ENCODE measurements around the gene CDSN.

DNA sequence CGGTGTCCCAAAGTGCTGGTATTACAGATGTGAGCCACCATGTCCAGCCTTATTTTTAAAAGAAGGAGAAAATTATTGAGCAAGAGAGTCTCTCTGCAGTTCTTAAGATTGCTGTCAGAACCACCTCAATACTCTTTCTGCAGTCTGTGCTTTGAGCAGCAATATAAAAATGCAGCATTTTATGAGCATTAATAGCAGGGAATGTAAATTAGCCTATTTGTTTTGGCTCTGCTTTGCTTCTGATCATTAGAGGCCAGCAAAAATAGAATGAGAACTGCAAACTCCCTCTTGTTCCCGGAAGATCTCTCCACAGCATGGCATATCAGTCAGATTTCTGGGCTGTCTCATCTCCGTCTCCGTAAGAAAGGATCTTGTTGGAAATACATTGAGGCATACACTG lies 43.6 kb downstream of the CDSN start:
- TF ChIP-seq, protein P1, sequence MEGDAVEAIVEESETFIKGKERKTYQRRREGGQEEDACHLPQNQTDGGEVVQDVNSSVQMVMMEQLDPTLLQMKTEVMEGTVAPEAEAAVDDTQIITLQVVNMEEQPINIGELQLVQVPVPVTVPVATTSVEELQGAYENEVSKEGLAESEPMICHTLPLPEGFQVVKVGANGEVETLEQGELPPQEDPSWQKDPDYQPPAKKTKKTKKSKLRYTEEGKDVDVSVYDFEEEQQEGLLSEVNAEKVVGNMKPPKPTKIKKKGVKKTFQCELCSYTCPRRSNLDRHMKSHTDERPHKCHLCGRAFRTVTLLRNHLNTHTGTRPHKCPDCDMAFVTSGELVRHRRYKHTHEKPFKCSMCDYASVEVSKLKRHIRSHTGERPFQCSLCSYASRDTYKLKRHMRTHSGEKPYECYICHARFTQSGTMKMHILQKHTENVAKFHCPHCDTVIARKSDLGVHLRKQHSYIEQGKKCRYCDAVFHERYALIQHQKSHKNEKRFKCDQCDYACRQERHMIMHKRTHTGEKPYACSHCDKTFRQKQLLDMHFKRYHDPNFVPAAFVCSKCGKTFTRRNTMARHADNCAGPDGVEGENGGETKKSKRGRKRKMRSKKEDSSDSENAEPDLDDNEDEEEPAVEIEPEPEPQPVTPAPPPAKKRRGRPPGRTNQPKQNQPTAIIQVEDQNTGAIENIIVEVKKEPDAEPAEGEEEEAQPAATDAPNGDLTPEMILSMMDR (optimal IDR thresholded peaks at IDR 0.05 in 1 of 3, IDR thresholded peaks at IDR 0.05 in 1 of 3, conservative IDR thresholded peaks at IDR 0.05 in 1 of 3; ENCODE audit: extremely low read depth in 1 of 3, insufficient read depth in 2 of 3, low read length in 3 of 3), result no peak
- no peak for TF ChIP-seq EZH2 (IDR thresholded peaks at IDR 0.05; ENCODE audit: low read length)
